GM21723 (cell line): Measurements from ENCODE around the gene FXYD1.
"Not testable (repeated sequence)": the region's sequence is repeated elsewhere in the genome, so short reads cannot be mapped to it uniquely, and the experiment has no call there.

Experiments used
- ATAC-seq: cut with Tn5 transposase; IDR thresholded peaks from one replicate; pipeline ENCODE4 v1.9.1; 2021; ENCODE audit warnings: mild to moderate bottlenecking, moderate library complexity; ENCODE audit not compliant: unreplicated experiment

FXYD1 gene

GRCh38 chr19:35124098-35125060, 14.2 kb upstream of the FXYD1 start:
- ATAC-seq: no peak

DNA sequence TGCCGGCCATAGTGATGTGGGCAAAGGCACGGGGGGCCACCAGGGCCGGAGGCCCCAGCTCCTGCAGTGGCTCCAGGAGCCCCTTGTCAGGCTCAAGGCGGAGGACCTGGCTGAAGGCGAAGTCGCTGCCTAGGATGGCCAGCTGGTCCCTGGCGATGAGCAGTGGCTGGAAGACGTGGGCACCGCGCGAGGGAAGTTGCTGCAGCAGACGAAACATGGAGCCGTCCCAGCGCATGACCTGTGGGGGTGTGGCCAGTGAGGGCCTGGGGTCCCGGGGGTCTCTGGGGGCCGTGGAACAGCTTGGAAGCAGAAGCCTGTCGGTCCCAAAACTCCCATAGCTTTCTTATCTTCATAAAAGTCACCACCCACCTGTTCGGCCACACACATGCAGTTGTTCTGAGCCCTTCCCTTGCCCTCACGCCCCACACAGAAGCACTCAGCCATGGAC, 13.3 kb upstream of the FXYD1 start:
- no peak for ATAC-seq

- ATAC-seq: no peak
Observed at GRCh38 chr19:35125749-35126623, 12.6 kb upstream of the FXYD1 start.

- ATAC-seq: no peak
Observed at GRCh38 chr19:35126624-35126959, 12.0 kb upstream of the FXYD1 start.

DNA sequence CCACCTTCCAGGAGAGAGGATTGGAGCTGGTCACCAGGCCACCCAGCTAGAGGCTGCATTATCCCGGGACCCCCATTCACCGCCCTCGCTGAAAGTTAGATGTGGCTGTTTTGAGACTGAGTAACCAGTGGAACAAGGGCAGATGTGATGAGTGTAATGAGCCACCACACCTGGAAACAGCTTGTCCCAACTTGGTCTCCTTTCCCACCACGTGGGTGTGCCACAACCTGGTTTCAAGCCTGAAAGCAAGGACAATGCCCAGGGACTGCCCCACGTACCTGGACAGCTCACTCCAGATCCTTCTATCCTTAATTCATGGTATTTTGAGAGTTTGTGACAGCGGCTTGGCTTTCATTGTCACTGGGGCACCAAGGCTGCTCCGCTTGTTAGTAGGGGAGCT, 10.8 kb upstream of the FXYD1 start:
- ATAC-seq: no peak

- no peak for ATAC-seq
Observed at GRCh38 chr19:35128398-35129057, 10.1 kb upstream of the FXYD1 start.

- not testable (repeated sequence) for ATAC-seq
Observed at GRCh38 chr19:35129724-35130274, 8.8 kb upstream of the FXYD1 start.

DNA sequence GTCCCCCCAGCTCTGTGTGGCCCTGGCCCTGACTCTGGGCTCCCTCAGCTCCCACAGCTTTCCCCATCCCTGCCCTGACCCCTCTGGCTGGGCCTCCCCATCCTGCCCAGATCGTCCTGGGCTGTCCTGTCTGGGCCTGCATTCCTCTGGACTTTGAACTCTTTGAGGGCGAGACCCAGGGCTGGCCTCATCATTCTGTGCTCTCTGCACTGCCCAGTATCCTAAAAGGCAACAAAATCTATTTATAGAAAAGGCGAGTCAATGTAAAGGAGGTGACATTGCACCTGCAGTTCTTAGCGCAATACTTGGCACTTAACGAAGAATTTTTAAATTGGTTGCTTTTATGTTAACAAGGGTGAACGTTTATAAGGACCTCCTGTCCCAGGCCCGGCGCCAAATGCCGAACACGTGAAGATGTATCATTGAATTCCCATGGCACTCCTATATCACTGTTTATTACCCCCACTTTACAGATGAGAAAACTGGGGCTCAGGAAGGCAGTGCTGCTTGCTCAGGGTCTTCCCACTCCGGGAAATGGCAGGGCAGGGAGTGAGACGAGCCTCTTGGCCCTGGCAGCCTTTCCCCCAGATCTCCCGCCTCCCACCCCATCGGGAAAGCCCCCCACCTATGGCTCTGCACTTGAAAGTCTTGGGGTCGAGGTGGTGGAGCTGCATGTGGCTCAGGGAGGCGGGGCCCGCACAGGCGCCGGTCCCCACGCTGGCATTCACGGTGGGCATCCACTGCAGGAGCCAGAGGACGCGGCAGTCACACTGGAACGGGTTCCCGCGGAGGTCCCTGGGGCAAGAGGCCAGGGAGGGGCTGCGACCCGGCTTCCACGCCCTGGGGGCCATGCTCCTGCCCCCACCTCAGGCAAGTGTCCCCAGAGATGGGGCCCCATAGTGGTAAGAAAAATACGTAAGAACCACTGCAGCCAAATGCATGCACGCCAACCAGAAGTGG, 7.6 kb upstream of the FXYD1 start:
- no peak for ATAC-seq

DNA sequence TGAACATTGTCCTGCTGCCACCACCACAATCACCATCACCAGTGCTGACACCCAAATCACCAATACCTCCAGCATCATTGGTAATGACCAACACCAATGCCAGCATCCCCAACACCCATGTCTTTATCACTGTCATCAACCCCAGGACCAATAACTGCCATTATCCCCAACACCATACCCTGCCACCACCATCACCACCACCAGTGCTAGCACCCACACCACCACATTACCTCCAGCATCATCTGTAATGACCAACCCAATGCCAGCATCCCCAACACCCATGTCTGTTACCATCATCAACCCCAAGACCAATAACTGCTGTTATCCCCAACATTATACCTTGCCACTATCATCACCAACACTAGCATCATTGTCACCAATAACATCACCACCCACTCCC, 6.4 kb upstream of the FXYD1 start:
- no peak for ATAC-seq

GRCh38 chr19:35133826-35134225, 4.8 kb upstream of the FXYD1 start:
- no peak for ATAC-seq

DNA sequence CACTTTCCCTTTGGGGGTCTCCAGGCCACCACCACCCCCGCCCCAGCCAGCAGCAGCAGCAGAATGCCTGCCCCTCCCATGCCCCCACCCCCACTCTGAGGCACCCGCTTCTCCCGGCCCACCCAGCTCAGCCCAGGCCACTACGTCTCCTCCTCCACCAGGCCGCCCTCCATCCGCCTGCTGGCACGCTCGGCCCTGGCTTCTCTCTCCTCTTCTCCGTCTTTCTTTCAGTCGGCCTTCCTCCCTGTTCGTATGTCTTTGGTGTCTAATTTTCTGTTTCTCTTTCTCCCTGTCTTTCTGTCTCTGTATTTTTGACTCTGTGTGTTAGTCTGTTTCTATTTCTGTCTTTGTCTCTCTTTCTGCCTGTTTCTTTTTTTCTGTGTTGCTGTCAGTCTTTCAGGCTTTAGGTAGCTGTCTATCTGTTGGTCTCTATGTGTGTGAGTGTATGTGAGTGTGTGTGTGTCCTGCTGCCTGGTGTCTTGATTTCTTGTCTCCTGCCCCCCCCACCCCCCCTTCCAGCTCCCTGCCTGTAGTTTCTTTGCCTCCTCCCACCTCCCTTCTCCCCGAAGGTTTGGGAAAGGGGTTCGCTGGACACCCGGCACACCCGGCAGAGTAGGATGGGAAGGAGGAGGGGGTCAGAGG, 3.9 kb upstream of the FXYD1 start, which contains the start of gene LGI4:
TSS of gene LGI4 (minus strand) at position 459 of the 642 bp plus-strand sequence. CDS start at position 80, 379 bp downstream.
- no peak for ATAC-seq

DNA sequence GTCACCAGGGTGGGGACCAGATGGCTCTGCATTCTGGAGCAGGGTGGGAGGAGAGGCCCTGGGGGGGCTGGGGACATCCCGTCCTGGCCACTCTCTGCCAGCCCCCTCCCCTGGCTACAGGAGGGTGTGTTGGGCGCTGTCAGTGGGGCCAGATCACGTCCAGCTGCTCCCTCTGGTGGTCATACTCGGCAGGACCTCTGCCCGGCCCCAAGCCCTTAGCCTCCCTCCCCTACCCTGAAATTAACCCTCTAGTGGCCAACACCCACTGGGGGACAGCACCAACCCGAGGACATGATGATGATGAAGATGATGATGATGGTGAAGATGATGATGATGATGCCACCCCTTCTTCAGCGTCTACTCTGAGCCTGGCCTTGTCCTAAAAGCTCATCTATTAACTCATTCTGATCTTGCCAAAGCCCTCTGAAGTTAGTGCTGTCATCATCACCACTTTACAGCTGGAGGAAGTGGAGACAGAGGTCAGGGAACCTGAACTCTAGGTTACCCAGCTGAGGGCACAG, 3.2 kb upstream of the FXYD1 start:
- no peak for ATAC-seq

DNA sequence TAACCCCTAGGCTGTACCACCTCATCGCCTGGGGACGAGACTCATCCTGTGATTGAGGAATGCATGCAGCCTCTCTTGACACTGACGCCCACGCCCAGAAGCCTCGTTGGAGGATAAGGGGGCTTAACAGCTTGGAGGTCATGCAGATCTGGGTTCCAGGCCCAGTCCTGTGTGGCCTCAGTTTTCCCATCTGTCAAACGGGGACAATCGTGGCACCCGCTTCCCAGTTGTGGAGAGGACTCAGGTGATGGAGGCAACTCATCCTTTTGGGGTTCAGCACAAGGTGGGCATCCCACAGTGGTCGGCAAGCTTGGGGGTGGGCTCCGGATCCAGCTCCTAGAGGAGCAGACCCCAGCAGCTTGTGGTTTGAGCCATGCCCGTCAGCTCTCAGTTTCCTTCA, 2.4 kb upstream of the FXYD1 start:
- no peak for ATAC-seq

GRCh38 chr19:35136977-35137702, 1.5 kb upstream of the FXYD1 start:
- ATAC-seq: no peak

DNA sequence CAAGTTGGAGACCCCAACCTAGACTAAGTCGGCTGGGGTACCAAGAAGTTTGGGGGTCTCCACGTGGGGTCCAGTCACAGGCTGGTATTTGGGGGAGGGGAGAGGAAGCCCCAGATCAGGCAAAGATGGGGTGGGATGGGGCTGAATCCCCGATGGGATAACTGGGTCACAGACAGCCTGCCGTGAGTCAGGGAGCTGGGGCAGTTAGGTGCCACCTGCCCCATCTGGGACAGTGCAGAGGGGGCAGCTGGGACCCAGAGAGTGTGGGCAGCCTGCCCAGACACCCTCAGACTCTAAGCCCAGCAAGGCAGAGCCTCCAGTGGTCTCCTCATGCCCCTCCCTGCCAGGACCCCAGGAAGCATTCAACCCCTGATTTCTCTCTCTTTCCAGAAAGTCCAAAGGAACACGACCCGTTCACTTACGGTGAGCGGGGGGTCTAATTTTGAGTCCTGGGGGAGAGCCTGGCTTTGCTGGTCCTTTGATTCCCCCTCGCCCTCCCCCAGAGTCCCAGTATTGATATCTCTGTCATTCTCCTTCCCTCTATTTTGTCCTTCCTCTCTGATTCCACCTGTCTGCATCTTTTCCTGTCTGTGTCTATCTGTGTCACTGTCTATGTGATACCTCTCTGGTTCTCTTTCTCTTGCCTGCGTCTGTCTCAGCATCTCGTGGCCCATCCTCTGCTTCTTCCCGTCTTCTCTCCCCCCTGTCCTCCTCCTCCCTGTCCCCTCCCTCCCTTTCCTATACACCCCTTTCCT, 1.8 kb downstream of the FXYD1 start:
- ATAC-seq: no peak

DNA sequence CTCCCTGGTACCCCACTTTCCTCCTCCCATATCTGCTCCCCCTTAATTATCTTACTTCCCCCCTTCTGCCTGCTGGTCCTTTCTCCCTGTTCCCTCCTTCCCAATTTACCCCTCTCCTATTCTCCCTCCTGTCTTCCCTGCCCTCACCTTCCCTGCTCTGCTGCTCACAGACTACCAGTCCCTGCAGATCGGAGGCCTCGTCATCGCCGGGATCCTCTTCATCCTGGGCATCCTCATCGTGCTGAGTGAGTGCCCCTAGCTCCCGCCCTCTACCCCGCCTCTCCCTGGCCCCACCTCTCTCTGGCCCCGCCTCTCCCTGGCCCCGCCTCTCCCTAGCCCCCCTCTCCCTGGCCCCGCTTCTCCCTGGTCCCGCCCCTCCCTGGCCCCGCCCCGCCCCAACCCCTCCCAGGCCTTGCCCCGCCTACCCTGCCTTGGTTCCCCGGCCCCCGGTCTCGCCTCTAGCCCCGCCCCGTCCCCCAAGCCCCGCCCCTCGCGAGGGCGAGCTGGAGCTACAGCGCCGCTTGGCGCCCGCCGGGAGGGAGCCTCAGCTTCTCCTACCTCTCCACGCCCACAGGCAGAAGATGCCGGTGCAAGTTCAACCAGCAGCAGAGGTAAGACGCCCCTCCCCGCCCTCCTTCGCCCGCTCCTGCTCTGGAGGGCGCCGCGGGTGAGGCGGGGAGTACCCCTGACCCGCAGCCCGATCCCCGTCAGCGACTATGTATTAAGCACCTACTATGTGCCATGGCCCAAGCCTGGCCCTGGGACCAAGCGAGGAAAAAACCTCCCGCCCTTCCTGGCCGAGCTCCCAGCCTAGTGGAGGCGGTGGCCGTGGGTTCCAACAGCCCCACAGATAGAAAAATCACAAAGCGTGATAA, 2.6 kb downstream of the FXYD1 start:
- no peak for ATAC-seq
